Hepatic stellate cell (primary cell): ENCODE results near the gene TUBGCP2.
"Not testable (repeated sequence)": the region's sequence is repeated elsewhere in the genome, so short reads cannot be mapped to it uniquely, and the experiment has no call there.

Experiments
- DNase-seq: peaks from one replicate; pipeline ENCODE4 v3.0.0; 2011; ENCODE audit warnings: low spot score

Gene TUBGCP2

DNA sequence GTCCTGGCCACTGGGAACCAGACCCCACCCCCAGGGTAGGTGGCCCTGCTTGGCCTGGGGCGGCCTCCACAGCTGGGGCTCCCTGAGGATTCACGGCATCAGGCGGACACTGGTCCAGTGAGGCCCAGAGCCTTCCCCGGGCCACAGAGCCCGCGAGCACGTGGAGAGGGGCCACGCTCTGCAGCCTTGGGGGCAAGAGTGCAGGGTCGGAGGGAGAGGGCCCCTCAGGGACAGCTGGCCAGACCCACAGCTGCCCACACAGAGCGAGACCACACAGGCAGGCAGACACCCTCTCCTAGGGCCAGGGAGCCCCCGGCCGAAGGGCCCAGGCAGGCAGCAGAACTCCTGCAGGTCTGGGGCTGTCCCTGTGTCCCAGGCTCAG is 60.3 kb downstream of the TUBGCP2 start:
- no peak for DNase-seq

DNA sequence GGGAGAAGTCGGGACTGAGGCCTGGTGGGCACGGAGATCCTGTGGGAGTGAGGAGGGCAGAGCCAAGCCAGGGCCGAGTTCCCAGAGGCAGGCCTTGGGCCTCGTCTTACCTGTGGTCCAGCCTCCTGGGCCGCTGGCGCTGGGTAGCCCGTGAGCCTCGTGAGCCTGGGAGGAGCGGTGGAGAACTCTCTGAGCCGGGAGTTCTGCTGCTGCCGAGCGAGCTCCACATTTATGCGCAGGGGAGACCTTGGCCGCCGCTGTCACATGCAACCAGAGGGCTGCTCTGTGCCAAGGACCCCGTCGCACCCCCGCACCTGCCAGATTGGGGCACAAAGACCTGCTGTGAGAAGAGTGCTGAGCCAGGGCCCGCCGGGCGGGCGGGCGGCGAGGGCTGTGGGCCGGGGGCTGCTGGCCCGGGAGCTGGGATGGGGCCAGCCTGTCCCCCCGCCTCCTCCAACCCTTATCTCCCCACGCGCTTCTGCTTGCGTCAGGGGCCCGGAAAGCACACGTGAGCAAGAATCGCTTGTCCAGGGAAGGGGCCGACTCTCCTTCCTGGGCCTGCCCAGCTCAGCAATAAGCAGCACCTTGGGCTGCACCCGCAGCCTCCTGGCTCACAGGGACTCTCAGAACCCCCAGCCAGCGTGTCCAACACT is 60.9 kb downstream of the TUBGCP2 start:
- no peak for DNase-seq

DNA sequence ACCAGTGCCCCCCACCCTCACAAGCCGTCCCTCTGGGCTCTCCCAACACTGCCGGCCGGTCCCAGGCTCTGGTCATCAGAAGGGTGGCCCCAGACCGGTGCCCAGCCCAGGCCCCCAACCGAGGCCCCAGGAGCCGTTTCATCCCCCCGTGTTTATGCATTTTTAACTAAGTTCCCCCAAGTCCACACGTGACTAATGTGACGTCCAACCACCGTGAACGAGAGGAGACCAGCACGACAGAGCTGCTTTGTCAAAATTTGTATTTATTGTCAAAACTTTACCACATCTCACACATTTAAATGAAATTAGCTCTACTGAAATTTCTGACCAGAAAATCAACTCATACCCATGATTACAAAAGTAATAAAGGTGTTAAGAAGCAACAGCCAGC is 62.4 kb downstream of the TUBGCP2 start:
- DNase-seq = no peak

DNA sequence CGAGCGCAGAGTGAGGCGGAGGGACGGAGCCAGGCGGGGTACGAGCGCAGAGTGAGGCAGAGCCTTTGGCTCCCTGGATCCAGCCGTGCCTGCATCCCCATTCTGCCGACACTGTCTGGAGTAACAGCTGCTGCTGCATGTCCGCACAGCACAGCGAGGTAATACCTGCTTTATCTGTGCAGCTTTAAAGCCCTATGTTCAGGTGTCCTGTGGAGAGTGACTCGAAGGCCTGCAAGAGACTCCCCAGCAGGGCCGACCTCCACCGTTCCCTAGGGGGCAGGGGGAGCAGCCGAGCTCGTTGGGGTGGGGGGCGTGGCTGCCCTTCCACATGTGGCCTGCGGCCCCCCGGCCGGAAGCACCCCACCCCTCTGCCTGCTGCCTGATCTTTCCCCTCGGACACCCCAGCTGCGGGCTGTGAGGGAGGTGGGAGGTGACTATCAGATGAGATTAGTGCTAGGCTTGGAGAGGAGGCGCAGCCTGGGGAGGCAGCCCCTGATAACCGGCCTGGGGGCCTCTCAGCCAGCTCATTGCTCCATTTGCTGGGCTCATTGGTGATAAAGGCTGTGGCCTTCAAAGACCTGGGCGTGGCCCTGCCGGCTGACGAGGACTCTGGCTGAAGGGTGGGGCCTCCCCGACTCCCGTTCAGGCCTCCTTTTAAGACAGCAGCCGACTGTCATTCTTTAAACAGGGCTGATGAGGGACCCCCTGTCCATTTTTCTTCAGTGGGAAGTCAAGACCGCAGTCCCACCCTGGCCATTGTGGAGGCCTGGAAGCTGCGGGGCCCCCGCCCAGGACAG is 63.0 kb downstream of the TUBGCP2 start:
- no peak for DNase-seq

DNA sequence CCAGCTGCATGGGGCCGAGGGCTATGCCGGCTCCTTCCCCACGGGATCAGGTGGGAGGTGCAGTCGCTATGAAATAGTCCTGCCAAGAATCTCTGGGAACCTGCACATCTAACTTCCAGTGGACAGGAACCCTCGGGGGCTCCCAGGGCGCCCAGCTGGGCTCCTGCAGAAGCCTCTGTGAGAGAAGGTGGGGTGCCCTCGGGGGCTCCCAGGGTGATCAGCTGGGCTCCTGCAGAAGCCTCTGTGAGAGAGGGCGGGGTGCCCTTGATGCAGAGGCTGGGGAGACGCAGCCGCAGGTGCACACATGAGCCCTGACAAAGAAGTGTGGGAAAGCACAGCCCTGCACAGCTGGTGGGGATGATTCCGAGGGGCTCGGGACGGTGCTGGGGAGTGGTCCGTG is 65.1 kb downstream of the TUBGCP2 start:
- no peak for DNase-seq

DNA sequence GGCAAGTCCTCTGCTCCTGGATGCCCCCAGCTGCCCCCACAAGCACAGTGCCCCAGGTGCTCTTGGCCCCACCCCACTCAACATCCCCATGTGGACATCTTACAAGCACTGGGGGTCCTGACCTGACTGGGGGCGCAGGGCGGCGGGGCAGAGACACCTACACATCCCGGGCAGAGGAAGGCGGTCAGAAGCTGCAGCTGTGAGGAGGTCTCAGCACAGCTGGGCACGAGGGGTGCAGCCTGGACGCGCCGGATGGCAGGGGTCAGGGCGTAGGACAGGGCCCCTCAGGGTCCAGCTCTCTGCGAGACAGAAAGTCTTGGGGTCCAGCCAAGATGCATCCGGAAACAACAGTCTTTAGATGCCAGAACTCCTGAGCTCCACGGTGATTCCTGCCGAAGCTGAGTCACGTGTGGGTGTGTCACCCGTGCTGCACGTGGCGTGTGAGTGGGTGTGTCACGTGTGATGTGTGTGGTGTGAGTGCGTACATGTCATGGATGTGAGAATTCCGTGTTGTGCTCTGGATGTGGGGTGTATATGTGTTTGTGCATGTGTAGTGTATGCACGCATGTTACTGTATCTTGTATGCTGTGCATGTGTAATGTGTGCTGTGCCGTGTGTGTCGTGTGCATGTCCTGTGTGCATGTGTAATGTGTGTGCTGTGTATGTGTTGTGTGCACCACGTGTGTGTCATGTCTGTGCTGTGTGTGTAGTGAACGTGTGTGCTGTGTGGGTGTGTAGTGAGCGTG is 65.9 kb downstream of the TUBGCP2 start:
- no peak for DNase-seq

DNA sequence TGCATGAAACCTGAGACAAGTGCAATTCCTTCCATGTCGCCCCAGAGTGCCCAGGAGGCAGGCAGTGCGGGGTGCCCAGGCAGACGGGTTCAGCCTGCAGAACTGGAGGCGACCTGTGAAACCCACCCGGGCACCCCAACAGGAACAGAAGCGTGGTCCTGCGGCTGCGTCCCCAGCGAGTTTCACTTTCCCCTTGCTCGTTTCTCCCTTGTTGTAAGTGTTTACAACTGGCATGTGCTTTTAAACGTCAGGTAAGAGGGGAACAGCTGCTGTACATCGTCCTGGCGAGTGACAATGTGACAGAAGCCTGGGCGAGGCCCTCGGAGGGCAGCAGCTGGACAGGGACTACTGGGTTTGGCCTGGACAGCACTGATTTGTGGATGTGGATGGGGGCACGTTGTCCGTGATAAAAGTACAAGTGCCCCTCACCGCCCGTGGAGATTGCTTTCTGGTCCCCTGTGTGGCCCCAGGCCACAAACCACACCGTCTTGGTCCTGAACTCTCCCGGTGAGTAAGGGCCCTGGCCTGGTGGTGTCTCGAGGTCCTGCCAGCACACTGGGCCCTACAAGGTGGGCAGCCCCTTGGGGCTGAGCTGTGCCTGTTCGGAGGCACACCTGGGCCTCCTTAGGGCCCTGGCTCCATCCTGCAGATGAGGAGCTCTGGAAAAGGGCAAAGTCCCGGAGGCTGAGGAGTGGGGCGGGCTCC is 67.0 kb downstream of the TUBGCP2 start:
- DNase-seq = no peak

DNA sequence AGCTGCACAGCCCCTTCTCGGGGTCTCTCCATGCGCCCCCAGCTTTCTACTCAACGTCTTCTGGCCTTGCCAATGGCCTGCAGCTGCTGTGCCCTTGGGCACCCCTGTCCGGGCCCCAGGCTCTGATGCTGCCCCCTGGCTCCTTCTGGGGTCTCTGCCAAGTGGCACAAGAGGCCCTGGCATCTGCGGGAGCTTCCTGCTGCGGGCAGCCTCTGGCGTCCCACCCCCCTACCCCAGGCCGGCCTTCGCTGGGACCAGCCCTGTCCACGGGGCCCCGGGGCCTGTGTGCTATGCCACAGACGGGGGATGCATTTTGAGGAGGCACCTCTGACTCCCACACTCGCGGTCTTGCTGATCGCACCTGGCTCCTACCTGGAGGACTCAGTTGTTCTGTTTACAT is 68.7 kb downstream of the TUBGCP2 start:
- DNase-seq = no peak

DNA sequence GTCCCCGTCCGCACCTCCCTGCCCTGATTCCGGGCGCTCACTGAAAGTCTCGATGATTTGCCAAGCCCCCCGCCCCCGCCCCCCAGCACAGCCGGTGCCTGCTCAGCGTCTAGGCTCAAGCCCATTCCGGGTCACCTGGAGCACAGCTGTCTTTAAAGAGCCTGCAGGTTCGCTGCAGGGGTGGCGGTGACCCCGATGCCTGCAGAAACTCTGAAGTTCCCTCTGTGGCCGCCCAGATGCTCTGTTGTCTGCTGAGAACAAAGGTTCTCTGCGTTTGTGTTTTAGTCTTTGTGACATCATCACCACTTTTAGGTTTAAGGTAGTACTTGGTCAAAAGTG is 70.2 kb downstream of the TUBGCP2 start:
- no peak for DNase-seq

DNA sequence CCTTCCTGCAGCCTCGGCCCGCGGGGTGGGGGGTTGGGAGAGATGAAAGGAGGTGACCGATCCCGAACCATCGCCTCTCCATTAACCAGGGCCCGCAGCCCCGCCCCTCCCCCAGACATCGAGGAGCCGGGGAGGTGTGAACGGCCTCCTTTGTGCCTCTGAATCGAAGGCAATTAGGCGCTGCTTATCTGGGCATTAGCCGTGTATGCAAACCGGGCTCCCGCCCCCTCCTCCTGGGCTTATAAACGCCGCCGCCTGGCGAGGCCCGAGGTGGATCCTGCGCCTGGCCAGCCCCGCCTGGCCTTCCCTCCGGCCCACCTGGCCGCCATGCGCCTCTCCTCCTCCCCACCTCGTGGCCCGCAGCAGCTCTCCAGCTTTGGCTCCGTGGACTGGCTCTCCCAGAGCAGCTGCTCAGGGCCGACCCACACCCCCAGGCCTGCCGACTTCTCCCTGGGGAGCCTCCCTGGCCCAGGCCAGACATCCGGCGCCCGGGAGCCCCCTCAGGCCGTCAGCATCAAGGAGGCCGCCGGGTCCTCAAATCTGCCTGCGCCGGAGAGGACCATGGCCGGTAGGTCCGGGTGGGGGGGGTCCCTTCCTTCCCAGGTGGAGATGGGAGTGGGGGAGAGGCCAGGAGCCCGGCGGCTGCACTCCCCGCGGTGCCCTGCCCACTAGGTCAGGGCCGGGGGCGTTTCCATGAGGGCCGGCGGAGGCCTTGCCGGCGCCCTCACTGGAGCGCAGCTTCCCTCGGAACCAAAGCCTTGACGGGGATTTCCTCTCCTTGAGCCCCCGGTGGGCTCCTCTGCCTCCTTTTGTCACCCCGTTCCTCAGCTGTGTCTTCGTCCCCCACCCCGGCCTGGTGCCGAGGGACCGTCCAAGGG is 70.8 kb downstream of the TUBGCP2 start, which contains the start of gene VENTX:
Gene VENTX, plus strand, starts transcription at position 268 of the 878 bp plus-strand sequence. Its CDS starts 60 bp downstream, at position 328.
- DNase-seq = no peak

DNA sequence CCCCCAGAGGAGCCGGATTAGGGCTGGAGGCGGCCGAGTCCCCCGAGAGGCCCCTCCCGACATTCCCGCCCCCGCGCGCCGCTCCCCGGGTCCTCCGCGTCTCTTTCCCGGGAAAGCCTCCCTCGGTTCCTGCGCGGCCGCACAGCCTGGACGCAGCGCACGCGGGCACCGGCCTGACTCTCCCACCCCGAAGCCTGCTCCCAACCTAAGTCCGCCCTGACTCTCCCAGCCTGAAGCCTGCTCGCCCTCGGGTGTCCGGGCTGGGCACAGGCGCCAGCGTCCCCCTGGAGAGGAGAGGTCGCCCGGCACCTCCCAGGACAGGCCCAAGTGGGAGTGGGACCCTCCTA is 71.5 kb downstream of the TUBGCP2 start:
- DNase-seq = no peak

DNA sequence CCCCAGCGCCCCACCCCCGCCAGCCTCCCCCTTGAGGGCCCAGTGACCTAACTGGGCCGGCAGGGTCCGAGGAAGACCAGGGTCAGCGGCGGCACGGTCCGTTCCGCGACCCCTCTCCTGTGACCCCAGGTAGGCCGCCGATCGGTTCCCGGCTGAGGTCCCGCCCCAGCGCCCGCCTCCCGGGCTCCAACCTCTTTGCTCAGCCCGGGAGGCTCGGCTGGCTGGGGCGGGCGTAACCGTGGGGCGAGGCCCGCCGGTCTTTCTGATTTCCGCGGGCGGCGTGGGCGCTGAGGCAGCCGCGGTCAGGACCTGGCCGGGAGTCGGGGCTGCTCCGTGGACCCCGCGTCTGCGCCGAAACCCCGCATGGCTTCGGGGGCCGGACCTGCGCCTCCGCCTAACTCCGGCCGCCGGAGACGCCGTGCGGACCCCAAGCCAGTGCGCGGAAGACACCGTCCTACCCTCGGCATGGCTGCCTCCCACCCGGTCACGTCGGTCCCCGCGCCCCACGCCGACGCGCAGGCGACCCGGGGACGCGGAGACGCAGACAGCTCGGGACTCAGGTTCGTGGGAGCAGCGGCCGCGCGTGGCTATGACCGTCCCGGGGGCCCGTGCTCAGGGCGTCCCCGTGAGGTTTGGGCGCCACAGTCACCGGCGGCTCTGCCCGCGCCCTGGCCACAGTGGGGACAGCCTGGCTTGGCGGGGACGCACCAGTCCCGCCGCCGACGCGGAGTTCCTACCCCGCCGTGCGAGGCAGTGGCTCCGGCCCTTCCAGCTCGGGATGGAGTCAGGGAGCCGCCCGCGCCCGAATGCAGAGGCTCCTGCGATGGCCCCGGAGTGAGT is 72.1 kb downstream of the TUBGCP2 start:
- no peak for DNase-seq

DNA sequence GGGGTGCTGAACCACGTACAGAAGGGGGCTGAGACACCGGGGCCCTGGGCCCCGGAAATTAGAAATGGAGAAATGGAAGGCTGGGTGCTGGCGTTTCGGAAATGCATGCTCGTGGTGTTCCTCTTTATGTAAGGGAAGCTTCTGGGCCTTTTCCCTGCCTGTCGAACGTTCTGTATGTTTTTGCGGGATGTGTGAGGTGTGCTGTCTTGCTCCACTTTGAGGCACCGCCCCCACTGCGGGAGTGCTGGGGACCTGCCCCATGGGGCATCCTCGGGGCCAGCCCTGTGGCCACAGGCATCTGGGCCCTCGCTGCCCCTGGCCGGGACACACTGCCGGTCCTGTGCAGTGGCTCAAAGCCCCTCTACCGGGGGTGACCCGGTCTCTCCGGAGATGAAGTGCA is 72.7 kb downstream of the TUBGCP2 start:
- DNase-seq = no peak

DNA sequence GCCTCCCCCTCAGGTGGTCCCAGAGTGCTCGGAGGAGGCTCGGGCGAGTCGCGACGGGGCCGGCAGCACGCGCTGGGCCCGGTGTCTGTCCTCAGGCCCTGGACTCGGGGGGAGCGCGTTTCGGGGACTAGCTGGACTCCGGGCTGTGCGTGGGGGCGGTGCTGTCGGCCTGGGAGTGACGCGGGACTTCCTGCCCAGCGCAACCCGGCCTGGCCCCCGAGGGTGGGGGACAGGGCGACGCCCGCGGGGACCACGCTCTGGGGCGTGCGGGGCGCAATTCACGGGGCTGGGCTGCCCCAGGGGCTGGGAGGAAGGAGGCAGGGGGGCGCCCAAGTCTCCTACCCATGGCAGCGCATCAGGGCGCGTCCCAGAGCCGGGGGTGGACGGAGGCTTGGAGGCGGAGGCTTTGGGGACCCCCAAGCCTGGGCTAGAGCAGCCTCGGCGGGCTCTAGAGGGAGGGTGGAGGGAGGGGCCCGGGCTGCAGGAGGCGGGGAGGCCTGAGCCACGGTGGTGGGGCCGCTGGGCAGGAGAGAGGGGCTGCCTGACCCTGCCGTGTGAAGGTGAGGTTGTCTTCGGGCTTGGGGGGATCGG is 73.3 kb downstream of the TUBGCP2 start:
- DNase-seq = no peak

DNA sequence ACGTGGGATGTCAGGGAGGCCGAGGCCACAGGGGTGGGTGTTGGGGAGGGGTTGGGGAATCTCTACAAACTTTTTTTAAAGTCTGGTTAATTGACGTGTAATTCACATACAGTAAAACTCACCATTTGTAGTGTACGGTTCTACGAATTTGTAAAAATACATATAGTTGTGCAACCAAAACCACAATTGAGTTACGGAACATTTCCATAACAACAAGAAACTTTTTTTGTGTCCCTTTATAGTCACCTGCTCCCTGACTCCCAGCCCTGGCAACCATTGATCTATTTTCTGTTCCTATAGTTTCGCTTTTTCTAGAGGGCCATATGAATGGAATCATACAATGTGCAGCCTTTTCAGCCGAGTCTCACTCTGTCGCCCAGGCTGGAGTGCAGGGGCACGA is 73.9 kb downstream of the TUBGCP2 start:
- DNase-seq = not testable (repeated sequence)

DNA sequence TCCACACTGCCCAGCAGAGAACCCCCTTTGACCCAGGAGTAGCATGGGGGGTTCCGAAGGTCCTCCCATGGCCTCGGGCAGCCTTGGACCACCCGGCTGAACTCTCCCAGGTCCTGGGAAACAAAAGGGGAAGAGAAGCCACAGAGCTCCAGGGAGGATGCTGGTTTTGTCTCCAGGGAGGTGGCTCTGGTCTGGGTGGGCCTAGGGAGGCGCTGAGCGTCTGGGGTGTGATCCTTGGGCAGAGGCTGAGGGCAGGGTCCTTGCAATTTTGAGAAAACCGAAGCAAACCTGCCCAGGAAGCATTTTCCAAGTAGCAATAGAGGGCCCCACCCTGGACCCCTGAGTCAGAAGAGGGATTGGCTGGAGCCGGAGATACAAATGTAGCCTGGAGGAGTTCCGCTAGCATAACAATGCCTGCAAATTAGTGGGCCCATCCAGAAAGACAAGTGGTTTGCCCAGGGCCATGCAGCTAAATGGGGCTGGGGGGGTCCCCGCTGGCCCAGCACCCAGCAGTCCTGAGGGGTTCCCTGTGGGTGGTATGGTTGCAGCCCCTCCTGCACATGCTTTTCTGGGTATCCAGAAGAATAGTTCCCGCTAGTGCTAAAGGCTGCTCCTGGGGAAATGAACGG is 76.6 kb downstream of the TUBGCP2 start:
- no peak for DNase-seq

DNA sequence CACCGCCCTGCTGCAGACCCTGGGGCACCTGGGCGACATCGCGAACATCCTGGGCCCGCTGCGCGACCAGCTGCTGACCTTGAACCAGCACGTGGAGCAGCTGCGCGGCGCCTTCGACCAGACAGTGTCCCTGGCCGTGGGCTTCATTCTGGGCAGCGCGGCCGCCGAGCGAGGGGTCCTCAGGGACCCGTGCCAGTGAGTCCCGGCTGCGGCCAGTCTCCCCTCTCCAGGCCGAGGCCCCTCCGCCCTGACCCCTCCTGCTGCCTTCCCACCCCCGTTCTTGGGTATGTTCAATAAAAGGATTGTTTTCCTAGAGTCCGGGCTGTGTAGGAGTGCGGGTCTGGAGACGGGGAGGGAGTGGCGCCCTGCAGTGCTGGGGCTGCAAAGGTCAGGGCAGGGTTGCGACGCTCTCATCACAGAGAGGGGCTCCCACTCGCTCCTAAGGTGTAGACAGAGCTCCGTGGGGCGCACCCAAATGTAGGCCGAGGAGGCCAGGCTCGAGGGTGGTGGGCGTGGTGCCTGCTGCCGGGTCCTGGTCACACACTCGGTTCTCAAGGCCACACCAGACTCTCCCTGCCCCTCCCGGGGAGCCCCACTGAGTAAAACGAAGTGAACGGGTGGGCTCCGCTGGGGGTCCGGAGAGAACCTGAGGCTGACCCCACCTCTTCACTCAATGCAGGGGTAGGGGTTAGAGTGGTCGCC is 77.3 kb downstream of the TUBGCP2 start:
- DNase-seq = no peak

DNA sequence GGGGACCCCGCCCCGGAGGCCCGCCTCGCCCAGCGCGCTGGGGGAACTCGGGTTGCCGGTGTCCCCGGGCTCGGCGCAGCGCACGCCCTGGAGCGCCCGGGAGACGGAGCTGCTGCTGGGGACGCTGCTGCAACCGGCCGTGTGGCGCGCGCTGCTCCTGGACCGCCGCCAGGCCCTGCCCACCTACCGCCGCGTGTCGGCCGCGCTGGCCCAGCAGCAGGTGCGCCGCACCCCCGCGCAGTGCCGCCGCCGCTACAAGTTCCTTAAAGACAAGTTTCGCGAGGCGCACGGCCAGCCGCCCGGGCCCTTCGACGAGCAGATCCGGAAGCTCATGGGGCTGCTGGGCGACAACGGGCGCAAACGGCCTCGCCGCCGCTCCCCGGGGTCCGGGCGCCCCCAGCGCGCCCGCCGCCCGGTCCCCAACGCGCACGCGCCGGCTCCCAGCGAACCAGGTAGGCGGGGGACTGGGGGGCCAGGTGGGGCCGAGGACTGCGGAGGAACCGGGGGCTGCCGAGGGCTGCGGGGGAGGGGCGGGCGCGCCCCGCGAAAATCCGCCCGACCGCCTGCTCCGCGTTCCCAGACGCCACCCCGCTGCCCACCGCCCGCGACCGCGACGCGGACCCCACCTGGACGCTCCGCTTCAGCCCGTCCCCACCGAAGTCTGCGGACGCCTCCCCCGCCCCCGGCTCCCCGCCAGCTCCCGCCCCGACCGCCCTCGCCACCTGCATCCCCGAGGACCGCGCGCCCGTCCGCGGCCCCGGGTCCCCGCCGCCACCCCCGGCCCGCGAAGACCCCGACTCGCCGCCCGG is 78.1 kb downstream of the TUBGCP2 start:
- no peak for DNase-seq

DNA sequence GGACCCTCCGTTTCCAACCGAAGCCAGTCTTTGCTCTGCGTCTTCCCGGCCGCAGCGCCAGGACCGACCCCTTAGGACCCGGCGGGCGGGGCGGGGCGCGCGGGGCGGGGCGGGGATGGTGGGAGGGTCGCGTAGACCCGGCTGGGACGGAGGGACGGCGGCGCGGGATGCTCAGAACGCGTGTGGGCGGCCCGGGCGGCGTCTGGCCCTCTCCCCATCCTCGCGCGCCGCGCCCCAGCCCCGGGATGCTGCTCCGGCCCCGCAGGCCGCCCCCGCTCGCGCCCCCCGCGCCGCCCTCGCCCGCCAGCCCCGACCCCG is 78.7 kb downstream of the TUBGCP2 start, which contains the start of gene UTF1:
Gene UTF1, plus strand, starts transcription at position 174 of the 318 bp plus-strand sequence. Its CDS starts 72 bp downstream, at position 246.
- DNase-seq = no peak
